NT2/D1 (cell line): ENCODE results near the gene UBE2F.
"Not testable (repeated sequence)": the region's sequence is repeated elsewhere in the genome, so short reads cannot be mapped to it uniquely, and the experiment has no call there.

Experiments
- DNase-seq: peaks from one replicate; pipeline ENCODE4 v3.0.0-alpha.2; 2011; ENCODE audit warnings: low read depth, low spot score
- H3K27me3 ChIP-seq: 2 replicates; pipeline ENCODE4 v1.6.0; 2011; ENCODE audit warnings: mild to moderate bottlenecking; ENCODE audit not compliant: insufficient read length, insufficient read depth
- H3K36me3 ChIP-seq: 2 replicates; pipeline ENCODE4 v1.6.1; 2011; ENCODE audit warnings: mild to moderate bottlenecking, low read length, mixed read lengths; ENCODE audit not compliant: insufficient read depth, insufficient read length
- H3K4me1 ChIP-seq: 2 replicates; pipeline ENCODE4 v1.5.1; 2011; ENCODE audit not compliant: insufficient read depth, insufficient read length
- H3K4me3 ChIP-seq: 2 replicates; pipeline ENCODE4 v1.5.1; 2011; ENCODE audit warnings: low read depth; ENCODE audit not compliant: insufficient read length
- H3K9ac ChIP-seq: 2 replicates; pipeline ENCODE4 v1.6.0; 2011; ENCODE audit warnings: low read depth; ENCODE audit not compliant: insufficient read length
- H3K9me3 ChIP-seq: 2 replicates; pipeline ENCODE4 v1.5.1; 2011; ENCODE audit warnings: mild to moderate bottlenecking, low read length; ENCODE audit not compliant: insufficient read depth
- SUZ12 ChIP-seq: IDR thresholded peaks from 2 replicates; pipeline ENCODE4 v1.6.1; 2011; ENCODE audit not compliant: insufficient read length, insufficient read depth; ENCODE audit errors: extremely low read depth
- YY1 ChIP-seq: IDR thresholded peaks from 2 replicates; pipeline ENCODE4 v1.6.1; 2011; ENCODE audit not compliant: insufficient read length, insufficient read depth
- ZNF274 ChIP-seq: IDR thresholded peaks from 2 replicates; pipeline ENCODE4 v1.6.1; 2011; ENCODE audit warnings: mild to moderate bottlenecking, low read depth, low read length

Gene UBE2F

DNA sequence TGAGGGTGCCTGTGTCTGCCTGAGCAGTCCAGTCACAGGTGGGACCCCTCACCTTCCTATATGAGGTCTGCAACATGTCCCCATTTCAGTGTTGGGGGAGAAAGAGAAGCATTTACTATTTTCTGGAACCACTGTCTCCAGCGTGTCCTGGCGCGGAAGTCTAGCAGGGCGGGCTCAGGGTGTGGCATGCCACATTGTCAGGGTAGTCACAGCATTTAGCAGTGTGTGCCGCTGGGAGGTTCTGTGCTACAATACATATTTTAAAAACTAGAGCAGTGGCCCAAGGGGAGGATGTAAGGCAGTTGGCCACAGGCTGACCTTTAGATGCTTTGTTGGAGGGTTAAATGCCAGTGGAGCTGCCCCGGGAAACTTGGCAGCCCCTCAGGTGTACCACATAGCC is 12.5 kb downstream of the UBE2F start:
- no peak overlapping the region for H3K9ac ChIP-seq
- no peak overlapping the region for H3K4me3 ChIP-seq
- peaks cover 46% of the 10 kb centered on the region for H3K36me3 ChIP-seq
- no peaks in the 10 kb centered on the region for H3K9me3 ChIP-seq
- TF ChIP-seq ZNF274 (no peak), SUZ12 (no peak), YY1 (no peak)
- no peak for DNase-seq
- peaks cover 12% of the 10 kb centered on the region for H3K4me1 ChIP-seq
- H3K27me3 ChIP-seq, result no peaks in the 10 kb centered on the region

DNA sequence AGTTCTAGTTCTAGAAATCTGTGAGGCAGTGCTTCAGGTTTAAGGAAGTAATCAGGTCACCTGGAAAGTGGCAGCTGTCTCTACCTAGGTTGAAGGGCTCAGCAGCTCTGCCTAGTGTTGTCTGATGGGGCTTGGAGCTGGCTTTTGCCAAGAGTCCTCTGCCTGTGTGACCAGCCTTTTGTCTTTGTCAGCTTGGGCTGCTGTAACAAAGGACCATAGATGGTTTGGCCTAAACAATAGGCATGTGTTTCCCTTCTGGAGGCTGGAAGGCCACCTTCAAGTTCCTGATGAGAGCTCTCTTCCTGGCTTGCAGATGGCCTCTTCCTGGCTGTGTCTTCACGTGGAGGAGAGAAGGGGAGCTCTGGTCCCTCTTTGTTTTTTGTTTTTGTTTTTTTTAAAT is 13.3 kb downstream of the UBE2F start:
- Histone ChIP-seq H3K9ac (no peak overlapping the region), H3K27me3 (no peaks in the 10 kb centered on the region), H3K4me3 (no peak overlapping the region), H3K36me3 (peaks cover 42% of the 10 kb centered on the region), H3K4me1 (peaks cover 12% of the 10 kb centered on the region), H3K9me3 (no peaks in the 10 kb centered on the region)
- no peak for DNase-seq
- TF ChIP-seq YY1, result no peak
- TF ChIP-seq SUZ12, result no peak
- no peak for TF ChIP-seq ZNF274

GRCh38 chr2:237980751-237981150 is 13.9 kb downstream of the UBE2F start:
- H3K9ac ChIP-seq, result no peak overlapping the region
- no peak overlapping the region for H3K4me3 ChIP-seq
- 0 out of 2 replicates have a peak, but pooled peaks cover 4% of the 10 kb centered on the region for H3K9me3 ChIP-seq
- H3K27me3 ChIP-seq, result no peaks in the 10 kb centered on the region
- peaks cover 12% of the 10 kb centered on the region for H3K4me1 ChIP-seq
- H3K36me3 ChIP-seq, result peaks cover 36% of the 10 kb centered on the region
- TF ChIP-seq ZNF274 (no peak), YY1 (no peak), SUZ12 (no peak)
- DNase-seq, result no peak

DNA sequence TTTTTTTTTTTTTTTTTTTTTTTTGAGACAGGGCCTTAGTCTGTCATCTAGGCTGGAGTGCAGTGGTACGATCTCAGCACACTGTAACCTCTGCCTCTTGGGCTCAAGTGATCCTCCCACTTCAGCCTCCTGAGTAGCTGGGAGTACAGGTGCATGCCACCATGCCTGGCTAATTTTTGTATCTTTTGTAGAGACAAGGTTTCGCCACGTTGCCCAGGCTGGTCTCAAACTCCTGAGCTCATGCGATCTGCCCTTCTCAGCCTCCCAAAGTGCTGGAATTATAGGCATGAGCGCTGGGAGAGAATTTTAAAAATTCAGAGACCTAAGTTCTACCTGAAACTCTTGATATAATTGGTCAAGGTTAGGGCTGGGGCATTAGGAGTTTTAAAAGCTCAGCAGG is 14.8 kb downstream of the UBE2F start:
- not testable (repeated sequence) for H3K9ac ChIP-seq, H3K27me3 ChIP-seq, H3K4me1 ChIP-seq, H3K4me3 ChIP-seq, DNase-seq
- Histone ChIP-seq H3K36me3 (peaks cover 32% of the 10 kb centered on the region), H3K9me3 (peaks cover 12% of the 10 kb centered on the region; the same call in 1 of the 2 replicates)

- no peaks in the 10 kb centered on the region for H3K27me3 ChIP-seq
- peaks cover 26% of the 10 kb centered on the region for H3K36me3 ChIP-seq
- H3K4me3 ChIP-seq, result no peak overlapping the region
- DNase-seq, result no peak
- H3K9ac ChIP-seq, result no peak overlapping the region
- H3K9me3 ChIP-seq, result peaks cover 17% of the 10 kb centered on the region; the same call in 1 of the 2 replicates
- peaks cover 8% of the 10 kb centered on the region for H3K4me1 ChIP-seq
- TF ChIP-seq SUZ12 (no peak), YY1 (no peak), ZNF274 (no peak)
Measured at GRCh38 chr2:237982039-237982725, 15.4 kb downstream of the UBE2F start.

- no peaks in the 10 kb centered on the region for H3K27me3 ChIP-seq
- H3K36me3 ChIP-seq, result peaks cover 18% of the 10 kb centered on the region
- TF ChIP-seq SUZ12 (no peak), YY1 (no peak), ZNF274 (no peak)
- H3K9ac ChIP-seq, result no peak overlapping the region
- H3K4me1 ChIP-seq, result peaks cover 8% of the 10 kb centered on the region
- H3K9me3 ChIP-seq, result peaks cover 21% of the 10 kb centered on the region; the same call in 1 of the 2 replicates
- no peak overlapping the region for H3K4me3 ChIP-seq
- DNase-seq, result no peak
Measured at GRCh38 chr2:237983922-237984321, 17.1 kb downstream of the UBE2F start.

GRCh38 chr2:237987268-237987667 is 20.5 kb downstream of the UBE2F start:
- H3K9me3 ChIP-seq, result peaks cover 21% of the 10 kb centered on the region; the same call in 1 of the 2 replicates
- no peak overlapping the region for H3K4me3 ChIP-seq
- no peaks in the 10 kb centered on the region for H3K27me3 ChIP-seq
- DNase-seq, result no peak
- TF ChIP-seq SUZ12, result no peak
- TF ChIP-seq YY1, result no peak
- no peak for TF ChIP-seq ZNF274
- no peak overlapping the region for H3K9ac ChIP-seq
- H3K36me3 ChIP-seq, result peaks cover 17% of the 10 kb centered on the region
- H3K4me1 ChIP-seq, result no peaks in the 10 kb centered on the region
